ENCODE data around the gene STXBP6. TPM values are rescaled to one million over a fixed set of nuclear protein-coding genes. Genes with fewer than 3 reads are reported as not detected.
"Not testable (repeated sequence)": the region's sequence is repeated elsewhere in the genome, so short reads cannot be mapped to it uniquely, and the experiment has no call there.

The STXBP6 gene
- total and polyA plus RNA-seq, 10 of the 15 experiments (the other 5 are each of a cell fraction or from before 2014, with no cell fraction given), result 1.2 to 47.3 (median 1.9) TPM

DNA sequence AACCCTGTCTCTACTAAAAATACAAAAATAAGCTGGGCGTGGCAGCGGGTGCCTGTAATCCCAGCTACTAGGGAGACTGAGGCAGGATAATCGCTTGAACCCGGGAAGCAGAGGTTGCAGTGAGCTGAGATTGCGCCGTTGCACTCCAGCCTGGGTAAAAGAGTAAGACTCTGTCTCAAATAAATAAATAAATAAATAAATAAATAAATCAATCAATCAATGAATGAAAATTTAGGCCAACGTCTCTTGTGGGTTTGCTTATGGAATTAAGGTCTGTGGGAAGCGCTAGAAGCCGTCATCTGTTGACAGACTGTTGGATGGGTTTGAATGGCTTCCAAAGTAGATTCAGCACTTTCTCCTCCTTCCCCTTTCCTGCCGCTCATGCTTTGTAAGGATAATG, 246.5 kb downstream of the STXBP6 start:
- H3K27ac ChIP-seq (ENCODE audit: control insufficient read depth, insufficient read depth); H3K4me1 ChIP-seq (ENCODE audit: control insufficient read depth, insufficient read depth, low read length); H3K4me3 ChIP-seq; ATAC-seq; H3K9me3 ChIP-seq (replicated peaks; ENCODE audit: control insufficient read depth, insufficient read depth, low read length); H3K27me3 ChIP-seq (replicated peaks in 1 of 2; ENCODE audit: control insufficient read depth in 2 of 2, insufficient read depth in 2 of 2, low read length in 1 of 2); H3K9ac ChIP-seq (ENCODE audit: control insufficient read depth, insufficient read depth, low read length); FAIRE-seq; in situ Hi-C loops (cut with MboI); H2AFZ ChIP-seq (ENCODE audit: control insufficient read depth, low read depth, low read length); H3K79me2 ChIP-seq (ENCODE audit: control insufficient read depth, insufficient read depth, low read length); H4K20me1 ChIP-seq (ENCODE audit: control insufficient read depth, insufficient read depth); POLR2A ChIA-PET; DNase-seq (ENCODE audit: low read depth, low spot score); H3K36me3 ChIP-seq (ENCODE audit: control insufficient read depth in 2 of 2, insufficient read depth in 2 of 2, low read length in 1 of 2); H3K4me2 ChIP-seq (ENCODE audit: control insufficient read depth, insufficient read depth); BruUV-seq (replicated peaks): not testable (repeated sequence)
- ChIA-PET SMC1A (ENCODE audit: uncharacterized antibody, unreplicated experiment) (interaction anchor here (0.7 to 13.5 kb wide), 5 partner anchors 10 to 347 kb away, joined by 3 to 217 read pairs (median 63); no protein-coding TSS in a partner anchor), CTCF (interaction anchor here (0.7 to 12.9 kb wide), 9 partner anchors 16 to 350 kb away, joined by 3 to 229 read pairs (median 5); no protein-coding TSS in a partner anchor), RAD21 (ENCODE audit: unreplicated experiment) (interaction anchor here (1.7 to 8.4 kb wide), 2 partner anchors 94 to 330 kb away, joined by 6 to 129 read pairs; no protein-coding TSS in a partner anchor)
- intact Hi-C loops (cut with micrococcal nuclease; ENCODE audit: unreplicated experiment), result loop anchor here (5.0 to 10.0 kb wide), 2 partner anchors 66 to 141 kb away; no protein-coding TSS in a partner anchor
- WGBS (ENCODE audit: insufficient coverage, insufficient replicate concordance, low lambda C conversion rate, missing lambda C conversion rate), result 53% methylated on average over 10 of the region's 10 CpGs

DNA sequence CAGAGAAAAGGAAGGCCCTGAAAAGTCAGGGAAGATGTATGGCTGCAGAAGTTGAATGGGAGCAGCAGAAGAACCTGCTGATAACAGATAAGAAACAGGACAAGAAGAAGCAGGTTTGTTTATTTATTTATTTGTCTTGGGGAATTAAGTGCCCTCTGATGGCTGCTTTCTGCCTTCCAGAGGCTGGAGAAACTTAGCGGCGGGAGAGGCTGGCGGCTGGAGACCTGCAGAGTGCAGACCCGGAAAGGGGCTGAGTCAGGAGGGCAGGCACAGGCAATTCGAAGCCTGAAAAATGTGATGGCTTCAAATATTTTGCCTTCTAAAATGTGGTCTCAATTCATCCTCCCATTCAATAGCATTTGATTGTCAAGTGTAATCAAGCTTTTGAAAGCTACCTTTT, 247.7 kb downstream of the STXBP6 start:
- intact Hi-C loops (cut with micrococcal nuclease; ENCODE audit: unreplicated experiment) (loop anchor here (5.0 to 10.0 kb wide), 2 partner anchors 65 to 143 kb away; no protein-coding TSS in a partner anchor), in situ Hi-C loops (cut with MboI) (no loop called here)
- ChIA-PET RAD21 (ENCODE audit: unreplicated experiment) (interaction anchor here (0.8 to 1.3 kb wide), 3 partner anchors 67 to 291 kb away, joined by 3 to 4 read pairs (median 3); no protein-coding TSS in a partner anchor), CTCF (interaction anchor here (1.0 to 12.9 kb wide), 5 partner anchors 11 to 347 kb away, joined by 3 to 188 read pairs (median 4); no protein-coding TSS in a partner anchor), SMC1A (ENCODE audit: uncharacterized antibody, unreplicated experiment) (interaction anchor here (0.6 to 13.5 kb wide), 5 partner anchors 11 to 346 kb away, joined by 3 to 217 read pairs (median 10); no protein-coding TSS in a partner anchor), POLR2A (no interaction called here)
- Histone ChIP-seq H3K27me3 (replicated peaks in 1 of 2; ENCODE audit: control insufficient read depth in 2 of 2, insufficient read depth in 2 of 2, low read length in 1 of 2) (no peaks in the 10 kb centered on the region), H3K4me3 (no peak overlapping the region), H3K4me2 (ENCODE audit: control insufficient read depth, insufficient read depth) (no peak overlapping the region), H3K9me3 (replicated peaks; ENCODE audit: control insufficient read depth, insufficient read depth, low read length) (no peaks in the 10 kb centered on the region), H3K27ac (ENCODE audit: control insufficient read depth, insufficient read depth) (no peak overlapping the region), H3K9ac (ENCODE audit: control insufficient read depth, insufficient read depth, low read length) (no peak overlapping the region), H3K79me2 (ENCODE audit: control insufficient read depth, insufficient read depth, low read length) (no peaks in the 10 kb centered on the region), H2AFZ (ENCODE audit: control insufficient read depth, low read depth, low read length) (no peak overlapping the region), H3K36me3 (ENCODE audit: control insufficient read depth in 2 of 2, insufficient read depth in 2 of 2, low read length in 1 of 2) (no peaks in the 10 kb centered on the region), H3K4me1 (ENCODE audit: control insufficient read depth, insufficient read depth, low read length) (peaks cover 5% of the 10 kb centered on the region; the same call in 1 of the 2 replicates), H4K20me1 (ENCODE audit: control insufficient read depth, insufficient read depth) (no peaks in the 10 kb centered on the region)
- DNase-seq (ENCODE audit: low read depth, low spot score) (no peak), ATAC-seq (no peak), FAIRE-seq (no peak)
- WGBS (ENCODE audit: insufficient coverage, insufficient replicate concordance, low lambda C conversion rate, missing lambda C conversion rate), result 51% methylated on average over 5 of the region's 5 CpGs
- no TSS peak for BruUV-seq (replicated peaks)
- TF ChIP-seq SMARCA5 (IDR thresholded peaks at IDR 0.05) (no peak), PAX5 (IDR thresholded peaks at IDR 0.05; ENCODE audit: borderline replicate concordance, low read depth, low read length) (no peak), ZBTB33 (IDR thresholded peaks at IDR 0.05) (no peak), MEF2B (IDR thresholded peaks at IDR 0.05; ENCODE audit: partially characterized antibody, poor library complexity, severe bottlenecking) (no peak), KAT2A (conservative IDR thresholded peaks at IDR 0.05; ENCODE audit: control insufficient read depth, low read depth, low read length) (no peak), MXI1 (IDR thresholded peaks at IDR 0.05; ENCODE audit: low read depth, low read length) (no peak), ZNF622 (IDR thresholded peaks at IDR 0.05) (no peak), NR2C2 (IDR thresholded peaks at IDR 0.05; ENCODE audit: borderline replicate concordance, control insufficient read depth, insufficient read length, low read depth) (no peak), CHD1 (IDR thresholded peaks at IDR 0.05; ENCODE audit: low read depth, low read length) (no peak), ZNF24 (IDR thresholded peaks at IDR 0.05) (no peak), NR2C1 (IDR thresholded peaks at IDR 0.05) (no peak), SRF (IDR thresholded peaks at IDR 0.05; ENCODE audit: low read depth in 2 of 2, low read length in 2 of 2) (no peak), ZNF207 (IDR thresholded peaks at IDR 0.05; ENCODE audit: borderline replicate concordance) (no peak), BRCA1 (IDR thresholded peaks at IDR 0.05; ENCODE audit: low read depth, low read length) (no peak)
- TF ChIP-seq, protein P1, sequence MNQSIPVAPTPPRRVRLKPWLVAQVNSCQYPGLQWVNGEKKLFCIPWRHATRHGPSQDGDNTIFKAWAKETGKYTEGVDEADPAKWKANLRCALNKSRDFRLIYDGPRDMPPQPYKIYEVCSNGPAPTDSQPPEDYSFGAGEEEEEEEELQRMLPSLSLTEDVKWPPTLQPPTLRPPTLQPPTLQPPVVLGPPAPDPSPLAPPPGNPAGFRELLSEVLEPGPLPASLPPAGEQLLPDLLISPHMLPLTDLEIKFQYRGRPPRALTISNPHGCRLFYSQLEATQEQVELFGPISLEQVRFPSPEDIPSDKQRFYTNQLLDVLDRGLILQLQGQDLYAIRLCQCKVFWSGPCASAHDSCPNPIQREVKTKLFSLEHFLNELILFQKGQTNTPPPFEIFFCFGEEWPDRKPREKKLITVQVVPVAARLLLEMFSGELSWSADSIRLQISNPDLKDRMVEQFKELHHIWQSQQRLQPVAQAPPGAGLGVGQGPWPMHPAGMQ (IDR thresholded peaks at IDR 0.05; ENCODE audit: borderline replicate concordance), result no peak
